SK-N-SH (cell line): ENCODE results near the gene SAMD7. TPM values are rescaled to one million over a fixed set of nuclear protein-coding genes. Genes with fewer than 3 reads are reported as not detected.

Experiments used
- CTCF ChIA-PET: fragments of 300-600, 350-600 bp; formaldehyde crosslinking; extraction: SDS; loops from one replicate; lab custom pipeline; 2021; lab: Yijun Ruan, JAX
- POLR2A ChIA-PET: fragments of 350-600 bp; sonication (Branson Sonifier 250); formaldehyde crosslinking; extraction: SDS; loops from one replicate; lab custom pipeline; 2020; ENCODE audit warnings: antibody characterized with exemption, inconsistent platforms; lab: Yijun Ruan, JAX
- DNase-seq: peaks from one replicate; pipeline ENCODE4 v3.0.0; 2012
- H2AFZ ChIP-seq: fragments of 200-600 bp; sonication (generic); 2 replicates; pipeline ENCODE4 v1.8.1; 2016; ENCODE audit warnings: antibody characterized with exemption, mild to moderate bottlenecking, low read depth
- H3F3A ChIP-seq: fragments of 200-600 bp; sonication (generic); replicated peaks from 2 replicates; pipeline ENCODE3; 2016; ENCODE audit warnings: antibody characterized with exemption, mild to moderate bottlenecking; ENCODE audit not compliant: insufficient read depth
- H3K27ac ChIP-seq, 2 experiments: fragments of 200-500 bp in 1 of 2; fragments of 200-600 bp in 1 of 2; sonication (Bioruptor generic) in 1 of 2; sonication (generic), shearing (Covaris generic) in 1 of 2; 2 replicates each; pipeline versions ENCODE4 v1.5.1 to v1.6.1; 2014 to 2016; ENCODE audit warnings: low read depth in 2 of 2, inconsistent platforms in 1 of 2, low read length in 1 of 2, mild to moderate bottlenecking in 1 of 2, mixed read lengths in 1 of 2
- H3K27me3 ChIP-seq: fragments of 200-600 bp; sonication (generic), shearing (Covaris generic); 2 replicates; pipeline ENCODE4 v1.6.1; 2016; ENCODE audit warnings: mixed run types; ENCODE audit not compliant: insufficient read depth
- H3K36me3 ChIP-seq, 2 experiments: fragments of 200-500 bp in 1 of 2; fragments of 200-600 bp in 1 of 2; sonication (Bioruptor generic) in 1 of 2; sonication (generic) in 1 of 2; replicated peaks in 1 of 2; 2 replicates each; pipeline versions ENCODE3 to v1.5.1; 2014 to 2016; ENCODE audit warnings: low read length in 1 of 2, mild to moderate bottlenecking in 1 of 2; ENCODE audit not compliant: insufficient read depth in 2 of 2, control insufficient read depth in 1 of 2
- H3K4me1 ChIP-seq, 2 experiments: fragments of 200-500 bp in 1 of 2; fragments of 200-600 bp in 1 of 2; sonication (Bioruptor generic) in 1 of 2; sonication (generic), shearing (Covaris generic) in 1 of 2; 2 replicates each; pipeline versions ENCODE4 v1.5.1 to v1.6.1; 2014 to 2016; ENCODE audit warnings: low read depth in 1 of 2, low read length in 1 of 2, mixed run types in 1 of 2; ENCODE audit not compliant: insufficient read depth in 2 of 2, control insufficient read depth in 1 of 2
- H3K4me2 ChIP-seq: fragments of 200-600 bp; sonication (generic), shearing (Covaris generic); 2 replicates; pipeline ENCODE4 v1.6.1; 2017; ENCODE audit warnings: mixed run types
- H3K4me3 ChIP-seq, 2 experiments: fragments of 200-500 bp in 1 of 2; fragments of 200-600 bp in 1 of 2; sonication (Bioruptor generic) in 1 of 2; sonication (generic), shearing (Covaris generic) in 1 of 2; 2 replicates each; pipeline versions ENCODE4 v1.5.1 to v1.8.1; 2014 to 2016; ENCODE audit warnings: low read depth in 2 of 2, inconsistent platforms in 1 of 2, low read length in 1 of 2, mild to moderate bottlenecking in 1 of 2, mixed read lengths in 1 of 2, moderate library complexity in 1 of 2
- H3K79me2 ChIP-seq: fragments of 200-600 bp; sonication (generic); 2 replicates; pipeline ENCODE4 v1.8.1; 2017; ENCODE audit warnings: mild to moderate bottlenecking; ENCODE audit not compliant: insufficient read depth
- H3K9ac ChIP-seq: fragments of 200-600 bp; sonication (generic); 2 replicates; pipeline ENCODE4 v1.6.1; 2017; ENCODE audit warnings: mixed run types
- H3K9me2 ChIP-seq: fragments of 200-600 bp; sonication (generic); 2 replicates; pipeline ENCODE4 v1.6.1; 2017; ENCODE audit warnings: mixed run types
- H3K9me3 ChIP-seq: fragments of 200-600 bp; sonication (generic); 2 replicates; pipeline ENCODE4 v1.6.1; 2017; ENCODE audit warnings: mixed run types, mild to moderate bottlenecking, moderate library complexity
- H4K20me1 ChIP-seq: fragments of 200-600 bp; sonication (generic); 2 replicates; pipeline ENCODE4 v1.6.1; 2017; ENCODE audit warnings: mild to moderate bottlenecking, mixed run types; ENCODE audit not compliant: insufficient read depth
- EP300 ChIP-seq, 2 experiments: IDR thresholded peaks; 2 replicates each; pipeline versions ENCODE4 v1.4.0 to v1.6.1; 2012; ENCODE audit warnings: borderline replicate concordance in 1 of 2, low read depth in 1 of 2, low read length in 1 of 2
- EZH2phosphoT487 ChIP-seq: fragments of 200-600 bp; sonication (generic); IDR thresholded peaks from 2 replicates; pipeline ENCODE4 v1.6.1; 2017; ENCODE audit warnings: low read depth, mixed run types, mild to moderate bottlenecking, antibody characterized with exemption, moderate library complexity, borderline replicate concordance
- FOSL2 ChIP-seq: IDR thresholded peaks from 2 replicates; pipeline ENCODE4 v1.4.0; 2012; ENCODE audit warnings: low read depth, mild to moderate bottlenecking, moderate library complexity, borderline replicate concordance
- FOXJ3 ChIP-seq: sonication (generic); formaldehyde crosslinking; IDR thresholded peaks from 2 replicates; pipeline ENCODE4 v1.5.1; 2020; ENCODE audit warnings: mild to moderate bottlenecking, missing genetic modification reagents
- MEF2A ChIP-seq: IDR thresholded peaks from 2 replicates; pipeline ENCODE4 v1.4.0; 2012; ENCODE audit warnings: low read depth, borderline replicate concordance
- MXI1 ChIP-seq: IDR thresholded peaks from 2 replicates; pipeline ENCODE4 v1.6.1; 2012; ENCODE audit warnings: mild to moderate bottlenecking, low read depth, low read length, improper control_type of control experiment
- NFIC ChIP-seq: IDR thresholded peaks from 2 replicates; pipeline ENCODE4 v1.4.0; 2012; ENCODE audit warnings: borderline replicate concordance
- NRF1 ChIP-seq: IDR thresholded peaks from 2 replicates; pipeline ENCODE4 v1.6.1; 2012; ENCODE audit warnings: low read depth, mild to moderate bottlenecking, low read length
- POLR2AphosphoS5 ChIP-seq: IDR thresholded peaks from 2 replicates; pipeline ENCODE4 v1.6.1; 2012; ENCODE audit warnings: low read depth, low read length
- RAD21 ChIP-seq: IDR thresholded peaks from 2 replicates; pipeline ENCODE4 v1.6.1; 2012; ENCODE audit warnings: mild to moderate bottlenecking, low read length
- REST ChIP-seq: IDR thresholded peaks from 2 replicates; pipeline ENCODE4 v1.6.1; 2012; ENCODE audit warnings: mild to moderate bottlenecking, low read depth, low read length, moderate library complexity
- TCF12 ChIP-seq: IDR thresholded peaks from 2 replicates; pipeline ENCODE4 v1.4.0; 2012
- USF1 ChIP-seq: IDR thresholded peaks from 2 replicates; pipeline ENCODE4 v1.4.0; 2012; ENCODE audit warnings: low read depth, borderline replicate concordance
- WGBS: methylation state at CpG from one replicate; pipeline ENCODE4 v1.1.6; 2017; ENCODE audit warnings: low lambda C conversion rate; 5-methylcytosine and 5-hydroxymethylcytosine counted together
- polyA plus RNA-seq, 3 experiments: library from polyadenylated mRNA; depleted of rRNA; stranded (reverse); fragments of >200 nt; gene quantifications; 2 replicates each; pipeline ENCODE4 v1.2.3, GENCODE V29; 2012
- TF ChIP-seq, protein P1 (sequence below): IDR thresholded peaks from 2 replicates; pipeline ENCODE4; 2012
- TF ChIP-seq, protein P2 (sequence below): fragments of 200-600 bp; sonication (generic); IDR thresholded peaks from 2 replicates; pipeline ENCODE4 v1.6.1; 2017; ENCODE audit warnings: antibody characterized with exemption, mild to moderate bottlenecking, moderate library complexity
- TF ChIP-seq, protein P3 (sequence below): IDR thresholded peaks from 2 replicates; pipeline ENCODE4 v1.4.0; 2012; ENCODE audit warnings: low read depth

SAMD7 gene
- polyA plus RNA-seq, 1 of the 3 experiments (the other 2 are of a cell fraction) = not detected

DNA sequence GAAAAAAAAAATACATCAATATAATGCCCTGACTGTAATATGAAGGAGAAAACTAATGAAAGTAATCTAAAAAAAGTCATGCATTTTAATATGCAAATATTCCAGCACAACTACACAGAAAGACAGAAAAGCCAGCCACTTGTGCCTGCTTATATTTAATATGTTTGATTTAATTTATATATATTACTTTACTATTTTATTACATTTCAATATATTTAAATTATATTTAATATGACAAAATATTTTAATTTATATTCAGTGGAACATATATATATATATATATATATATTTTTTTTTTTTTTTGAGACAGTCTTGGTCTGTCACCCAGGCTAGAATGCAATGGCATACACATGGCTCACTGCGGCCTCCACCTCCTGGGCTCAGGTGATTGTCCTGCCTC lies 14.1 kb upstream of the SAMD7 start:
- H2AFZ ChIP-seq = no peak overlapping the region

More for the DNA sequence above, 14.1 kb upstream of the SAMD7 start:
- no peaks in the 10 kb centered on the region for H3K27me3 ChIP-seq
- CTCF ChIA-PET = no interaction called here
- H3K79me2 ChIP-seq = no peaks in the 10 kb centered on the region
- no peaks in the 10 kb centered on the region for H3K9me2 ChIP-seq
- no peaks in the 10 kb centered on the region for H3K36me3 ChIP-seq
- no peak overlapping the region for H3K4me2 ChIP-seq
- DNase-seq = no peak
- no peaks in the 10 kb centered on the region for H3F3A ChIP-seq
- H4K20me1 ChIP-seq = no peaks in the 10 kb centered on the region
- H3K4me1 ChIP-seq = no peaks in the 10 kb centered on the region
- 71% methylated on average over 1 of the region's 1 CpG for WGBS
- H3K9ac ChIP-seq = no peak overlapping the region
- no peaks in the 10 kb centered on the region for H3K9me3 ChIP-seq
- TF ChIP-seq FOSL2 (no peak), USF1 (no peak), TCF12 (no peak), EZH2phosphoT487 (no peak), FOXJ3 (CRISPR knock-in tag) (no peak), POLR2AphosphoS5 (no peak), NFIC (no peak), NRF1 (no peak), REST (no peak), EP300 (IDR thresholded peaks at IDR 0.05; ENCODE audit: borderline replicate concordance in 1 of 2, low read depth in 1 of 2, low read length in 1 of 2) (no peak), MEF2A (no peak), RAD21 (no peak), MXI1 (no peak)
- TF ChIP-seq, protein P1, sequence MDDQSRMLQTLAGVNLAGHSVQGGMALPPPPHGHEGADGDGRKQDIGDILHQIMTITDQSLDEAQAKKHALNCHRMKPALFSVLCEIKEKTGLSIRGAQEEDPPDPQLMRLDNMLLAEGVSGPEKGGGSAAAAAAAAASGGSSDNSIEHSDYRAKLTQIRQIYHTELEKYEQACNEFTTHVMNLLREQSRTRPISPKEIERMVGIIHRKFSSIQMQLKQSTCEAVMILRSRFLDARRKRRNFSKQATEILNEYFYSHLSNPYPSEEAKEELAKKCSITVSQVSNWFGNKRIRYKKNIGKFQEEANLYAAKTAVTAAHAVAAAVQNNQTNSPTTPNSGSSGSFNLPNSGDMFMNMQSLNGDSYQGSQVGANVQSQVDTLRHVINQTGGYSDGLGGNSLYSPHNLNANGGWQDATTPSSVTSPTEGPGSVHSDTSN = no peak
- TF ChIP-seq, protein P2, sequence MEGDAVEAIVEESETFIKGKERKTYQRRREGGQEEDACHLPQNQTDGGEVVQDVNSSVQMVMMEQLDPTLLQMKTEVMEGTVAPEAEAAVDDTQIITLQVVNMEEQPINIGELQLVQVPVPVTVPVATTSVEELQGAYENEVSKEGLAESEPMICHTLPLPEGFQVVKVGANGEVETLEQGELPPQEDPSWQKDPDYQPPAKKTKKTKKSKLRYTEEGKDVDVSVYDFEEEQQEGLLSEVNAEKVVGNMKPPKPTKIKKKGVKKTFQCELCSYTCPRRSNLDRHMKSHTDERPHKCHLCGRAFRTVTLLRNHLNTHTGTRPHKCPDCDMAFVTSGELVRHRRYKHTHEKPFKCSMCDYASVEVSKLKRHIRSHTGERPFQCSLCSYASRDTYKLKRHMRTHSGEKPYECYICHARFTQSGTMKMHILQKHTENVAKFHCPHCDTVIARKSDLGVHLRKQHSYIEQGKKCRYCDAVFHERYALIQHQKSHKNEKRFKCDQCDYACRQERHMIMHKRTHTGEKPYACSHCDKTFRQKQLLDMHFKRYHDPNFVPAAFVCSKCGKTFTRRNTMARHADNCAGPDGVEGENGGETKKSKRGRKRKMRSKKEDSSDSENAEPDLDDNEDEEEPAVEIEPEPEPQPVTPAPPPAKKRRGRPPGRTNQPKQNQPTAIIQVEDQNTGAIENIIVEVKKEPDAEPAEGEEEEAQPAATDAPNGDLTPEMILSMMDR = no peak
- TF ChIP-seq, protein P3, sequence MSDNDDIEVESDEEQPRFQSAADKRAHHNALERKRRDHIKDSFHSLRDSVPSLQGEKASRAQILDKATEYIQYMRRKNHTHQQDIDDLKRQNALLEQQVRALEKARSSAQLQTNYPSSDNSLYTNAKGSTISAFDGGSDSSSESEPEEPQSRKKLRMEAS = no peak
- TF ChIP-seq, all 33 proteins: peak for 0
- no peak overlapping the region for H3K27ac ChIP-seq
- H3K4me3 ChIP-seq = no peak overlapping the region
- POLR2A ChIA-PET = no interaction called here
